ENCODE measurements around the gene GULP1. TPM values are rescaled to one million over a fixed set of nuclear protein-coding genes. Genes with fewer than 3 reads are reported as not detected.

The GULP1 gene
- total RNA-seq, 4 donors from 2014 or later = 43.3 to 64.8 (median 50.3) TPM

DNA sequence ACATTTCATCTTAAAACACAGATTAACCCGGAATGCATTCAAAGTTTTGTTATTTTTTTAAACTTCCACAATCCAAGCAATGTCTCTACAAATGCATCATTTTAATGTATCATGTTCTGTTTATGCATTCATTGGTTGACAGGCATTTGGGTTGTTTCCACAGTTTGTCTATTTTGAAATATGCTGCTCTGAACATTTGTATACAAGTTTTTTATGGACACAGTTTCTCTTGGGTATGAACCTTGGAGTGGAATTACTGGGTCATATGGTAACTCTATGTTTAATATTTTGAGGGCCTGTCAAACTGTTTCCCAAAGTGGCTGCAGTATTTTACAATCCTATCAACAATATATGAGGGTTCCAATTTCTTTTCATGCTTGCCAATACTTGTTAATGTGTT lies 57.3 kb downstream of the GULP1 start:
- no peaks in the 10 kb centered on the region for H3K27me3 ChIP-seq
- 60 to 63% methylated on average over 1 of the region's 1 CpG for WGBS, 2 donors (ENCODE audit: low coverage in 1 of 2)
- TF ChIP-seq CTCF (IDR thresholded peaks at IDR 0.05) = no peak
- no peak for TF ChIP-seq EP300 (IDR thresholded peaks at IDR 0.05)
- no peak for TF ChIP-seq POLR2A (IDR thresholded peaks at IDR 0.05)
- no peak for TF ChIP-seq POLR2AphosphoS5 (IDR thresholded peaks at IDR 0.05)
- H3K9me3 ChIP-seq = no peaks in the 10 kb centered on the region
- H3K27ac ChIP-seq = no peak overlapping the region
- ATAC-seq = no peak
- peaks cover 0 to 14% (median 0%) of the 10 kb centered on the region in 3 donors for H3K4me1 ChIP-seq
- H3K36me3 ChIP-seq = no peaks in the 10 kb centered on the region
- no peak overlapping the region for H3K4me3 ChIP-seq

- H3K27ac ChIP-seq = no peak overlapping the region
- no peaks in the 10 kb centered on the region for H3K27me3 ChIP-seq
- WGBS, 2 donors (ENCODE audit: low coverage in 1 of 2) = 84 to 93% methylated on average over 3 of the region's 5 CpGs
- no peaks in the 10 kb centered on the region for H3K36me3 ChIP-seq
- no peak for ATAC-seq
- TF ChIP-seq CTCF (IDR thresholded peaks at IDR 0.05) (no peak), POLR2AphosphoS5 (IDR thresholded peaks at IDR 0.05) (no peak), EP300 (IDR thresholded peaks at IDR 0.05) (no peak), POLR2A (IDR thresholded peaks at IDR 0.05) (no peak)
- H3K9me3 ChIP-seq = no peaks in the 10 kb centered on the region
- H3K4me3 ChIP-seq = no peak overlapping the region
- H3K4me1 ChIP-seq = no peaks in the 10 kb centered on the region
These were observed 61.6 kb downstream of the GULP1 start for GRCh38 chr2:188353282-188353681.

- Histone ChIP-seq H3K36me3 (no peaks in the 10 kb centered on the region), H3K9me3 (no peaks in the 10 kb centered on the region), H3K4me3 (no peak overlapping the region), H3K4me1 (peaks cover 0 to 4% (median 0%) of the 10 kb centered on the region in 3 donors), H3K27me3 (no peaks in the 10 kb centered on the region), H3K27ac (no peak overlapping the region)
- ATAC-seq = no peak
- 93 to 95% methylated on average over 9 of the region's 9 CpGs for WGBS, 2 donors (ENCODE audit: low coverage in 1 of 2)
- TF ChIP-seq CTCF (IDR thresholded peaks at IDR 0.05) (no peak), EP300 (IDR thresholded peaks at IDR 0.05) (no peak), POLR2A (IDR thresholded peaks at IDR 0.05) (no peak), POLR2AphosphoS5 (IDR thresholded peaks at IDR 0.05) (no peak)
These were observed 69.0 kb downstream of the GULP1 start for GRCh38 chr2:188360485-188361263.

DNA sequence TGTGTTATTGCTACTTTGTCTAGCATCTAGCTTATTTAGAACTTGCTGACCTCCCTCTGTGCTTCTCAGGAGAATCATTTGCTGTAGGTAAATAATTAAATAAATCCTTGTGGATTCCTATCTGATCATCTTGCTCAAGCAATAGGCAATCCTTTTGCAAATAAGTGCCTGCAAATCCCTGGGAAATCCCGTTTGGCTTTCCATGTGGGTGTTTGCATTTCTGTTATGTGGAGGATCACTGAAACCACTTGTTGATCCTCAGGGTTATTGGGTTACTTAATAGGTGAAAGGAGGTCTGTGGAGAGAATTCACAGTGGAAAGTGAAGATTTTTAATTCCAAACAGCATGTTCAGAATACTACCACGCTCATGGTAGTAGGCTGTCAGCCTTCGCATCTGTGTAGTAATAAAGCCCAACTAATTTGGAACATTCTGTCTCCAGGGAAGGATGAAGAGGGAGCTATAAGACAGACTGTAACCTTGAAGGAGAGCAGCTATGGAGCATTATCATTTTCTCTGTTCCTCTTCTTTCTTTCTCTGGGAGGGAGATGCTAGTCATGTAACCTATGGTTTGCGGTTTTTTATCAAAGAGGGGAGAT lies 72.5 kb downstream of the GULP1 start:
- WGBS, 2 donors (ENCODE audit: low coverage in 1 of 2) = 40 to 85% methylated on average over 1 to 4 of the region's 4 CpGs
- no peaks in the 10 kb centered on the region for H3K36me3 ChIP-seq
- H3K9me3 ChIP-seq = no peaks in the 10 kb centered on the region
- ATAC-seq = no peak
- no peak overlapping the region for H3K4me3 ChIP-seq
- H3K4me1 ChIP-seq = peaks cover 0 to 4% (median 0%) of the 10 kb centered on the region in 3 donors
- TF ChIP-seq POLR2A (IDR thresholded peaks at IDR 0.05) (no peak), EP300 (IDR thresholded peaks at IDR 0.05) (no peak), CTCF (IDR thresholded peaks at IDR 0.05) (no peak), POLR2AphosphoS5 (IDR thresholded peaks at IDR 0.05) (no peak)
- no peaks in the 10 kb centered on the region for H3K27me3 ChIP-seq
- H3K27ac ChIP-seq = no peak overlapping the region
